ENCODE results near the gene CDADC1. TPM values are rescaled to one million over a fixed set of nuclear protein-coding genes. Genes with fewer than 3 reads are reported as not detected.

Gene CDADC1
- total RNA-seq, 3 donors from 2014 or later = 7.3 to 8.5 (median 8.2) TPM

GRCh38 chr13:49304356-49304755, 56.6 kb downstream of the CDADC1 start:
- Histone ChIP-seq H3K9me3 (no peaks in the 10 kb centered on the region), H3K4me1 (peaks cover 7 to 15% of the 10 kb centered on the region in 2 donors), H3K27me3 (no peaks in the 10 kb centered on the region), H3K27ac (peak overlapping the region; percentile 77 to 81), H3K36me3 (no peaks in the 10 kb centered on the region), H3K4me3 (no peak overlapping the region)
- DNase-seq (ENCODE audit: low spot score in 2 of 2) = no peak
- intact Hi-C loops (cut with DNase I; ENCODE audit: low total_unique reads) = loop anchor here (5.0 to 10.0 kb wide), 2 partner anchors 138 to 300 kb away; partner anchors contain the start of genes CAB39L and SETDB2
- TF ChIP-seq POLR2AphosphoS5 (IDR thresholded peaks at IDR 0.05) = no peak
- TF ChIP-seq POLR2A (IDR thresholded peaks at IDR 0.05) = no peak
- TF ChIP-seq CTCF (IDR thresholded peaks at IDR 0.05) = no peak

- intact Hi-C loops (cut with DNase I; ENCODE audit: low total_unique reads) = loop anchor here (5.0 to 10.0 kb wide), 4 partner anchors 137 to 832 kb away; partner anchors contain the start of genes CAB39L and SETDB2
- TF ChIP-seq CTCF (IDR thresholded peaks at IDR 0.05) = no peak
- peak overlapping the region; percentile 77 to 81 for H3K27ac ChIP-seq
Observed at GRCh38 chr13:49304763-49305700, 57.3 kb downstream of the CDADC1 start.

GRCh38 chr13:49305792-49306425, 58.2 kb downstream of the CDADC1 start:
- TF ChIP-seq CTCF (IDR thresholded peaks at IDR 0.05) (no peak), POLR2AphosphoS5 (IDR thresholded peaks at IDR 0.05) (no peak), POLR2A (IDR thresholded peaks at IDR 0.05) (no peak)
- H3K4me3 ChIP-seq = no peak overlapping the region
- H3K4me1 ChIP-seq = peaks cover 4 to 13% of the 10 kb centered on the region in 2 donors
- H3K36me3 ChIP-seq = no peaks in the 10 kb centered on the region
- intact Hi-C loops (cut with DNase I; ENCODE audit: low total_unique reads) = loop anchor here (5.0 to 10.0 kb wide), 3 partner anchors 231 to 831 kb away; no protein-coding TSS in a partner anchor
- H3K27ac ChIP-seq = peak overlapping the region; percentile 77 to 81
- H3K27me3 ChIP-seq = no peaks in the 10 kb centered on the region
- DNase-seq (ENCODE audit: low spot score in 2 of 2) = no peak
- no peaks in the 10 kb centered on the region for H3K9me3 ChIP-seq

More at GRCh38 chr13:49304763-49305700, 57.3 kb downstream of the CDADC1 start:
- no peak for DNase-seq (ENCODE audit: low spot score in 2 of 2)
- no peaks in the 10 kb centered on the region for H3K27me3 ChIP-seq
- no peaks in the 10 kb centered on the region for H3K36me3 ChIP-seq
- H3K4me3 ChIP-seq = no peak overlapping the region
- H3K9me3 ChIP-seq = no peaks in the 10 kb centered on the region
- H3K4me1 ChIP-seq = peaks cover 7 to 15% of the 10 kb centered on the region in 2 donors

- DNase-seq (ENCODE audit: low spot score in 2 of 2) = no peak
- H3K36me3 ChIP-seq = no peaks in the 10 kb centered on the region
- H3K27ac ChIP-seq = peak overlapping the region; percentile 86 to 94
- H3K4me3 ChIP-seq = no peak overlapping the region
- intact Hi-C loops (cut with DNase I; ENCODE audit: low total_unique reads) = loop anchor here (5.0 to 10.0 kb wide), 3 partner anchors 230 to 830 kb away; no protein-coding TSS in a partner anchor
- peak in 1 of 3 donors; percentile 28 for TF ChIP-seq POLR2AphosphoS5 (IDR thresholded peaks at IDR 0.05)
- TF ChIP-seq POLR2A (IDR thresholded peaks at IDR 0.05) = no peak
- no peak for TF ChIP-seq CTCF (IDR thresholded peaks at IDR 0.05)
- H3K27me3 ChIP-seq = no peaks in the 10 kb centered on the region
- no peaks in the 10 kb centered on the region for H3K9me3 ChIP-seq
- H3K4me1 ChIP-seq = peaks cover 3 to 9% of the 10 kb centered on the region in 2 donors
Observed at GRCh38 chr13:49307365-49307764, 59.6 kb downstream of the CDADC1 start.
